ENCODE data around the gene RPS6KA6. TPM values are rescaled to one million over a fixed set of nuclear protein-coding genes. Genes with fewer than 3 reads are reported as not detected.
A peak's percentile ranks its signal among the peaks of the same experiment; 100 is the strongest.
"Not testable (repeated sequence)": the region's sequence is repeated elsewhere in the genome, so short reads cannot be mapped to it uniquely, and the experiment has no call there.

The RPS6KA6 gene
- polyA plus RNA-seq, 6 donors from 2014 or later: 0.13 to 0.86 (median 0.39) TPM; not detected in 3

- Mint-ChIP-seq H3K4me1 (no peaks in the 10 kb centered on the region), H3K27me3 (no peaks in the 10 kb centered on the region), H3K9me3 (peaks cover 0 to 2% (median 0%) of the 10 kb centered on the region in 7 donors), H3K4me3 (no peak overlapping the region), H3K27ac (no peak overlapping the region), H3K36me3 (no peaks in the 10 kb centered on the region)
- DNase-seq (no peak), ATAC-seq (ENCODE audit: low read depth in 2 of 2) (no peak)
Observed at GRCh38 chrX:84153538-84153937, 34.5 kb downstream of the RPS6KA6 start.

GRCh38 chrX:84144991-84145390 is 43.0 kb downstream of the RPS6KA6 start:
- H3K9me3 Mint-ChIP-seq: peaks cover 0 to 6% (median 0%) of the 10 kb centered on the region in 7 donors
- H3K4me1 Mint-ChIP-seq: no peaks in the 10 kb centered on the region
- no peak for ATAC-seq (ENCODE audit: low read depth in 2 of 2)

GRCh38 chrX:84144281-84144680 is 43.7 kb downstream of the RPS6KA6 start:
- Mint-ChIP-seq H3K27ac (no peak overlapping the region), H3K27me3 (no peaks in the 10 kb centered on the region), H3K4me1 (no peaks in the 10 kb centered on the region), H3K36me3 (no peaks in the 10 kb centered on the region), H3K9me3 (peaks cover 0 to 6% (median 0%) of the 10 kb centered on the region in 7 donors), H3K4me3 (no peak overlapping the region)
- DNase-seq: no peak
- no peak for ATAC-seq (ENCODE audit: low read depth in 2 of 2)

More at GRCh38 chrX:84144991-84145390, 43.0 kb downstream of the RPS6KA6 start:
- no peaks in the 10 kb centered on the region for H3K36me3 Mint-ChIP-seq
- H3K27me3 Mint-ChIP-seq: no peaks in the 10 kb centered on the region
- H3K27ac Mint-ChIP-seq: no peak overlapping the region
- H3K4me3 Mint-ChIP-seq: no peak overlapping the region
- DNase-seq: no peak

- ATAC-seq (ENCODE audit: low read depth in 2 of 2): no peak
- Mint-ChIP-seq H3K4me3 (no peak overlapping the region), H3K9me3 (peaks cover 0 to 2% (median 0%) of the 10 kb centered on the region in 7 donors)
Observed at GRCh38 chrX:84133023-84133422, 55.0 kb downstream of the RPS6KA6 start.

GRCh38 chrX:84123585-84123984 is 64.4 kb downstream of the RPS6KA6 start:
- no peak overlapping the region for H3K27ac Mint-ChIP-seq
- H3K4me3 Mint-ChIP-seq: no peak overlapping the region
- ATAC-seq (ENCODE audit: low read depth in 2 of 2) (no peak), DNase-seq (no peak)
- H3K9me3 Mint-ChIP-seq: peaks cover 0 to 9% (median 4%) of the 10 kb centered on the region in 7 donors
- no peaks in the 10 kb centered on the region for H3K4me1 Mint-ChIP-seq
- no peaks in the 10 kb centered on the region for H3K27me3 Mint-ChIP-seq
- no peaks in the 10 kb centered on the region for H3K36me3 Mint-ChIP-seq

More at GRCh38 chrX:84133023-84133422, 55.0 kb downstream of the RPS6KA6 start:
- no peaks in the 10 kb centered on the region for H3K4me1 Mint-ChIP-seq
- H3K27ac Mint-ChIP-seq: no peak overlapping the region
- H3K27me3 Mint-ChIP-seq: no peaks in the 10 kb centered on the region
- H3K36me3 Mint-ChIP-seq: no peaks in the 10 kb centered on the region
- DNase-seq: no peak

GRCh38 chrX:84118769-84119168 is 69.2 kb downstream of the RPS6KA6 start:
- H3K27me3 Mint-ChIP-seq: no peaks in the 10 kb centered on the region
- no peak for ATAC-seq (ENCODE audit: low read depth in 2 of 2)
- H3K4me1 Mint-ChIP-seq: no peaks in the 10 kb centered on the region
- H3K9me3 Mint-ChIP-seq: peaks cover 0 to 14% (median 3%) of the 10 kb centered on the region in 7 donors
- DNase-seq: no peak
- no peak overlapping the region for H3K27ac Mint-ChIP-seq
- no peaks in the 10 kb centered on the region for H3K36me3 Mint-ChIP-seq
- no peak overlapping the region for H3K4me3 Mint-ChIP-seq

GRCh38 chrX:84118315-84118714 is 69.7 kb downstream of the RPS6KA6 start:
- H3K27ac Mint-ChIP-seq: no peak overlapping the region
- H3K36me3 Mint-ChIP-seq: no peaks in the 10 kb centered on the region
- no peak for DNase-seq
- H3K9me3 Mint-ChIP-seq: peaks cover 0 to 15% (median 4%) of the 10 kb centered on the region in 7 donors
- no peak for ATAC-seq (ENCODE audit: low read depth in 2 of 2)
- H3K4me1 Mint-ChIP-seq: no peaks in the 10 kb centered on the region
- H3K27me3 Mint-ChIP-seq: no peaks in the 10 kb centered on the region
- H3K4me3 Mint-ChIP-seq: no peak overlapping the region

- Mint-ChIP-seq H3K4me1 (peaks cover 0 to 2% (median 0%) of the 10 kb centered on the region in 3 donors), H3K27ac (peak overlapping the region in 1 of 6 donors; percentile 44), H3K4me3 (no peak overlapping the region), H3K36me3 (no peaks in the 10 kb centered on the region), H3K9me3 (peaks cover 0 to 27% (median 6%) of the 10 kb centered on the region in 7 donors), H3K27me3 (no peaks in the 10 kb centered on the region)
- ATAC-seq (ENCODE audit: low read depth in 2 of 2) (no peak), DNase-seq (no peak)
Observed at GRCh38 chrX:84108584-84108983, 79.4 kb downstream of the RPS6KA6 start.

- no peaks in the 10 kb centered on the region for H3K27me3 Mint-ChIP-seq
Observed at GRCh38 chrX:84099120-84099519, 88.9 kb downstream of the RPS6KA6 start.

GRCh38 chrX:84079479-84080197 is 108.4 kb downstream of the RPS6KA6 start:
- not testable (repeated sequence) for H3K36me3 Mint-ChIP-seq; ATAC-seq (ENCODE audit: low read depth in 2 of 2); H3K4me3 Mint-ChIP-seq; H3K27ac Mint-ChIP-seq; H3K4me1 Mint-ChIP-seq; DNase-seq; H3K27me3 Mint-ChIP-seq
- peaks cover 0 to 16% (median 7%) of the 10 kb centered on the region in 7 donors for H3K9me3 Mint-ChIP-seq

More at GRCh38 chrX:84099120-84099519, 88.9 kb downstream of the RPS6KA6 start:
- DNase-seq (no peak), ATAC-seq (ENCODE audit: low read depth in 2 of 2) (no peak)
- no peaks in the 10 kb centered on the region for H3K4me1 Mint-ChIP-seq
- no peak overlapping the region for H3K4me3 Mint-ChIP-seq
- H3K36me3 Mint-ChIP-seq: no peaks in the 10 kb centered on the region
- H3K9me3 Mint-ChIP-seq: no peaks in the 10 kb centered on the region
- H3K27ac Mint-ChIP-seq: no peak overlapping the region

- Mint-ChIP-seq H3K4me1 (no peaks in the 10 kb centered on the region), H3K36me3 (no peaks in the 10 kb centered on the region), H3K9me3 (peaks cover 0 to 18% (median 7%) of the 10 kb centered on the region in 7 donors), H3K4me3 (no peak overlapping the region), H3K27ac (no peak overlapping the region), H3K27me3 (no peaks in the 10 kb centered on the region)
- DNase-seq (no peak), ATAC-seq (ENCODE audit: low read depth in 2 of 2) (no peak)
Observed at GRCh38 chrX:84078991-84079390, 109.0 kb downstream of the RPS6KA6 start.

GRCh38 chrX:84064814-84065213 is 123.2 kb downstream of the RPS6KA6 start:
- Mint-ChIP-seq H3K27ac (no peak overlapping the region), H3K4me3 (no peak overlapping the region), H3K9me3 (peaks cover 0 to 3% (median 0%) of the 10 kb centered on the region in 7 donors), H3K27me3 (no peaks in the 10 kb centered on the region), H3K36me3 (no peaks in the 10 kb centered on the region), H3K4me1 (no peaks in the 10 kb centered on the region)
- no peak for DNase-seq
- ATAC-seq (ENCODE audit: low read depth in 2 of 2): no peak

GRCh38 chrX:84064164-84064563 is 123.8 kb downstream of the RPS6KA6 start:
- Mint-ChIP-seq H3K27ac (no peak overlapping the region), H3K27me3 (no peaks in the 10 kb centered on the region), H3K4me3 (no peak overlapping the region), H3K9me3 (peaks cover 0 to 3% (median 0%) of the 10 kb centered on the region in 7 donors), H3K4me1 (no peaks in the 10 kb centered on the region), H3K36me3 (no peaks in the 10 kb centered on the region)
- ATAC-seq (ENCODE audit: low read depth in 2 of 2) (no peak), DNase-seq (no peak)

GRCh38 chrX:84047339-84047738 is 140.7 kb downstream of the RPS6KA6 start:
- no peak overlapping the region for H3K4me3 Mint-ChIP-seq
- no peak for ATAC-seq (ENCODE audit: low read depth in 2 of 2)
- no peak for DNase-seq
- H3K9me3 Mint-ChIP-seq: peaks cover 0 to 2% (median 0%) of the 10 kb centered on the region in 7 donors
- no peak overlapping the region for H3K27ac Mint-ChIP-seq
- no peaks in the 10 kb centered on the region for H3K4me1 Mint-ChIP-seq
- H3K36me3 Mint-ChIP-seq: no peaks in the 10 kb centered on the region
- H3K27me3 Mint-ChIP-seq: no peaks in the 10 kb centered on the region

Data from naive B cell (primary cell).